HG02885 (cell line): Measurements from ENCODE around the gene ATP5IF1.

Source experiments
- ATAC-seq: cut with Tn5 transposase; IDR thresholded peaks from one replicate; pipeline ENCODE4 v1.9.1; 2021; ENCODE audit warnings: mild to moderate bottlenecking; ENCODE audit not compliant: unreplicated experiment, poor library complexity

ATP5IF1 gene

GRCh38 chr1:28259934-28260802 is 24.2 kb downstream of the ATP5IF1 start:
- no peak for ATAC-seq

DNA sequence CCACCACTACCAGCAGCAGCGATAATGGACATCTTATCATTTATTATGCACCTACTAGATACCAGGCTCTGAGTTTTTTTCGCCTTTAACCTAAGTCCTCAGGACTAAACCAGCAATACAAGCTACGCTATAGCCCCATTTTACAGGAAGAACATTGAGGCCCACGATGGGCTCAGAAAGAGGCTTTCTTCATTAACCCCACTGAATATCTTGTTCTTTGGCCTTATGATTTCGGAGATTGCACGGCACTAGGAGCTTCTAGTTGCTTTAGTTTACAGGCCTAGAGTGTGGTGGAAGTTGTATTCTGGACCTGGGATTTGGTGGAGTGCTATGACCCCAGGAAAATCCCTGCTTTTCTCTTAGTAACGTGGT is 24.9 kb downstream of the ATP5IF1 start:
- ATAC-seq: no peak

- ATAC-seq: no peak
Measured at GRCh38 chr1:28264897-28265296, 29.0 kb downstream of the ATP5IF1 start.

GRCh38 chr1:28265577-28265976 is 29.7 kb downstream of the ATP5IF1 start:
- ATAC-seq: no peak

DNA sequence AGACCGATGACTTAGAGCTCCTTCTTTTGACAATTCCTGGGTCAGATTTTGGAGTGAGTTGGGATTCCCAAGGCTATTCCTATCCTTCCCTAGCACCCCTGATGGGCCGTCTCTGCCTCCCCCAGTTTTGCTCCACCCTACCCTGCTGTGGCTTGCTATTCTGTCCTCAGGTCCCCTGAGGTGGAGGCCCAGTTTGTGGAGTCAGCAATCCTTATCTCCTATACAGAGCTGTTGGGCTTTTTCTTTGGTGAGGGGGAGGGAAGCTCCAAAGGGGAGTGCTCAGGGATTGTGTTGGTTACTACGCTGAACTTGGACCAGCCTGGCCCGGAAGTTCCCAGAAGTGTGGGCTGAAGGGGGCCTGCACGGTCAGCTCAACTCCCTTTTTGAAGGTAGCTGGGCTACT is 31.0 kb downstream of the ATP5IF1 start:
- no peak for ATAC-seq

DNA sequence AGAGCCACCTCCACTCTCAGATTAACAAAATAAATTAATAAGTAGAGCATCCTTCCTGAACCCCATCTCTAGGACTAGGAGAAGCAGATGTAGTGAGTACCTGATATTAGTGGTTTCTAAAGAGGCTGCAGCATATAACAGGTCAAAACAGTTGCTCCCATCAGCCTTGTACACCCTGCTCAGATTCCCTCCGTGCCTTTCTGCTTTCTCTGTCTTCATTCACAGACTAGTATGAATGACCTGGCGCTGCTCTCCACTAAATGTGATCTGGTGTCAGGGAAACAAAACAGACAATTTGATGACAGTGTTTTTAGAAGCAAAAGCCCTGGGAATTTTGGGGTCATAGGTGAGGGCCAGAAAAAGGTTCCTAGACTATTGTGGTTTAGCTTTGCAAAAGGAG is 31.7 kb downstream of the ATP5IF1 start:
- ATAC-seq: no peak

GRCh38 chr1:28269529-28269928 is 33.6 kb downstream of the ATP5IF1 start:
- no peak for ATAC-seq

DNA sequence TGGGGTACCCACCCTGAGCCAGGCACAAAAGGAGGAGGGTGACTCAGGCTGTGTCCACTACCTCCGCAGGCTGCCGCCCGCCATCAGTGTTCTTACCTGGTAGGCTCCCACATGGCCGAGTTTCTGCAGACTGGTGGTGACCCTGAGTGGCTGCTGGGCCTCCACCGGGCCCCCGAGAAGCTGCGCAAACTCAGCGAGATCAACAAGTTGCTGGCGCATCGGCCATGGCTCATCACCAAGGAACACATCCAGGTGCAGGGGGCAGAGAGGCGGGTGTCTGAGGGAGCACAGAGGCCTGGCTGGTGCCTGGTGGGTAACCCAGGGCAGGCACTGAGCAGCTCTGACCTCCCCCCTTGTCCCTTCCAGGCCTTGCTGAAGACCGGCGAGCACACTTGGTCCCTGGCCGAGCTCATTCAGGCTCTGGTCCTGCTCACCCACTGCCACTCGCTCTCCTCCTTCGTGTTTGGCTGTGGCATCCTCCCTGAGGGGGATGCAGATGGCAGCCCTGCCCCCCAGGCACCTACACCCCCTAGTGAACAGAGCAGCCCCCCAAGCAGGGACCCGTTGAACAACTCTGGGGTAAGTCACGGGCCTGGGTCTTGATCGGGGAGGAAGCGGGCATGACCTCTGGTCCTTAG is 36.4 kb downstream of the ATP5IF1 start:
- ATAC-seq: no peak

GRCh38 chr1:28273216-28273860 is 37.4 kb downstream of the ATP5IF1 start:
- ATAC-seq: no peak

GRCh38 chr1:28278763-28279162 is 42.8 kb downstream of the ATP5IF1 start:
- no peak for ATAC-seq

DNA sequence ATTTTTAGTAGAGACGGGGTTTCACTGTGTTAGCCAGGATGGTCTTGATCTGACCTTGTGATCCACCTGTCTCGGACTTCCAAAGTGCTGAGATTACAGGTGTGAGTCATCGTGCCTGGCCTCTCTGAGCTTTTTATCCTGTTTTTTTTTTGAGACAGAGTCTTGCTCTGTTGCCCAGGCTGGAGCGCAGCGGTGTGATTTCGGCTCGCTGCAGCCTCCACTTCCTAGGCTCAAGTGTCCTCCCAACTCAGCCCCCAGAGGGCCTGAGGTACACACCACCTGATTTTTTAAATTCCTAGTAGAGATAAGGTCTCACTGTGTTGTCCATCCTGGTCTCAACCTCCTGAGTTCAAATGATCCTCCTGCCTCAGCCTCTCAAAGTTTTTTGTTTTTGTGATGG is 43.8 kb downstream of the ATP5IF1 start:
- ATAC-seq: no peak

- no peak for ATAC-seq
Measured at GRCh38 chr1:28280501-28280900, 44.6 kb downstream of the ATP5IF1 start.

- ATAC-seq: no peak
Measured at GRCh38 chr1:28280977-28281381, 45.1 kb downstream of the ATP5IF1 start.

GRCh38 chr1:28281608-28282425 is 45.9 kb downstream of the ATP5IF1 start:
- ATAC-seq: no peak

- no peak for ATAC-seq
Measured at GRCh38 chr1:28282426-28283407, 46.8 kb downstream of the ATP5IF1 start.

DNA sequence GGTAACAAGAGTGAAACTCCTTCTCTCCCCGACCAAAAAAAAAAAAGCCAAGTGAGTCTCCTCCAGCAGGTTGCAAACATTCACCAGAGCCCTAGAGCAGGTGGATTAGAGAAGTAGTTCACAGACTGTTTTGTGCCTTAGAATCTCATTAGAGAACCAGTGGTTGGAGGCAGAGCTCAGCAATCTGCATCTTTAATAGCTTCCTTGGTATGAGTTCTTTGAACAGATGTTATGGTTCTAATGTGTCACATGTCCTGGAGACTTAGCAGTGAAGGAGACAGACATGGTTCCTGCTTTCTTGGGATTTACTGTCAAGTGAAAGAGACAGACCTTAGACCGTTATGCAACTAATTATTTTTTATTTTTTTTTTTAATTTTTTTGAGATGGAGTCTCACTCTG is 50.2 kb downstream of the ATP5IF1 start:
- ATAC-seq: no peak
